ENCODE measurements around the gene URB1.
"Not testable (repeated sequence)": the region's sequence is repeated elsewhere in the genome, so short reads cannot be mapped to it uniquely, and the experiment has no call there.

DNA sequence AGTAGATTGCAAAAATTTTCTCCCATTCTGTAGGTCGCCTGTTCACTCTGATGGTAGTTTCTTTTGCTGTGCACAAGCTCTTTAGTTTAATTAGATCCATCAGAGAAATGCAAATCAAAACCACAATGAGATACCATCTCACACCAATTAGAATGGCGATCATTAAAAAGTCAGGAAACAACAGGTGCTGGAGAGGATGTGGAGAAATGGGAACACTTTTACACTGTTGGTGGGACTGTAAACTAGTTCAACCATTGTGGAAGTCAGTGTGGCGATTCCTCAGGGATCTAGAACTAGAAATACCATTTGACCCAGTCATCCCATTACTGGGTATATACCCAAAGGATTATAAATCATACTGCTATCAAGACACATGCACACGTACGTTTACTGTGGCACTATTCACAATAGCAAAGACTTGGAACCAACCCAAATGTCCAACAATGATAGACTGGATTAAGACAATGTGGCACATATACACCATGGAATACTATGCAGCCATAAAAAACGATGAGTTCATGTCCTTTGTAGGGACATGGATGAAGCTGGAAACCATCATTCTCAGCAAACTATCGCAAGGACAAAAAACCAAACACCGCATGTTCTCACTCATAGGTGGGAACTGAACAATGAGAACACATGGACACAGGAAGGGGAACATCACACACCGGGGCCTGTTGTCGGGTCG, 2.1 kb downstream of the URB1 start:
- TF ChIP-seq, protein P1, sequence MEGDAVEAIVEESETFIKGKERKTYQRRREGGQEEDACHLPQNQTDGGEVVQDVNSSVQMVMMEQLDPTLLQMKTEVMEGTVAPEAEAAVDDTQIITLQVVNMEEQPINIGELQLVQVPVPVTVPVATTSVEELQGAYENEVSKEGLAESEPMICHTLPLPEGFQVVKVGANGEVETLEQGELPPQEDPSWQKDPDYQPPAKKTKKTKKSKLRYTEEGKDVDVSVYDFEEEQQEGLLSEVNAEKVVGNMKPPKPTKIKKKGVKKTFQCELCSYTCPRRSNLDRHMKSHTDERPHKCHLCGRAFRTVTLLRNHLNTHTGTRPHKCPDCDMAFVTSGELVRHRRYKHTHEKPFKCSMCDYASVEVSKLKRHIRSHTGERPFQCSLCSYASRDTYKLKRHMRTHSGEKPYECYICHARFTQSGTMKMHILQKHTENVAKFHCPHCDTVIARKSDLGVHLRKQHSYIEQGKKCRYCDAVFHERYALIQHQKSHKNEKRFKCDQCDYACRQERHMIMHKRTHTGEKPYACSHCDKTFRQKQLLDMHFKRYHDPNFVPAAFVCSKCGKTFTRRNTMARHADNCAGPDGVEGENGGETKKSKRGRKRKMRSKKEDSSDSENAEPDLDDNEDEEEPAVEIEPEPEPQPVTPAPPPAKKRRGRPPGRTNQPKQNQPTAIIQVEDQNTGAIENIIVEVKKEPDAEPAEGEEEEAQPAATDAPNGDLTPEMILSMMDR (IDR thresholded peaks at IDR 0.05) = not testable (repeated sequence)
- TF ChIP-seq POLR2A (IDR thresholded peaks at IDR 0.05) = not testable (repeated sequence)

Data from transverse colon (tissue), 3 donors.